CD4-positive, alpha-beta T cell treated with Interleukin-12 subunit alpha and Interleukin-12 subunit beta, for 1 hour (primary cell): ENCODE measurements around the gene DDX54.
"Not testable (repeated sequence)": the region's sequence is repeated elsewhere in the genome, so short reads cannot be mapped to it uniquely, and the experiment has no call there.

Experiments
- DNase-seq: peaks from one replicate; pipeline ENCODE4 v3.0.0-alpha.2; 2020

The DDX54 gene

GRCh38 chr12:113158439-113159203 is 26.7 kb downstream of the DDX54 start:
- DNase-seq: no peak

GRCh38 chr12:113157218-113157859 is 27.9 kb downstream of the DDX54 start:
- DNase-seq: no peak

GRCh38 chr12:113155646-113156045 is 29.6 kb downstream of the DDX54 start:
- no peak for DNase-seq

- no peak for DNase-seq
Observed at GRCh38 chr12:113155060-113155459, 30.2 kb downstream of the DDX54 start.

GRCh38 chr12:113154351-113154973 is 30.8 kb downstream of the DDX54 start:
- DNase-seq: no peak

GRCh38 chr12:113152835-113153814 is 32.2 kb downstream of the DDX54 start:
- DNase-seq: peak; percentile 71

GRCh38 chr12:113152196-113152834 is 33.0 kb downstream of the DDX54 start:
- DNase-seq: no peak

GRCh38 chr12:113151655-113152054 is 33.6 kb downstream of the DDX54 start:
- DNase-seq: no peak

GRCh38 chr12:113149361-113150150 is 35.7 kb downstream of the DDX54 start, which contains the start of gene CFAP73:
Gene CFAP73 (plus strand): TSS chr12:113149724. CDS start chr12:113149858, 134 bp downstream.
- no peak for DNase-seq

- no peak for DNase-seq
Observed at GRCh38 chr12:113146999-113147398, 38.3 kb downstream of the DDX54 start.

- no peak for DNase-seq
Observed at GRCh38 chr12:113145720-113146551, 39.3 kb downstream of the DDX54 start.

GRCh38 chr12:113144806-113145205 is 40.5 kb downstream of the DDX54 start:
- no peak for DNase-seq

- no peak for DNase-seq
Observed at GRCh38 chr12:113143959-113144358, 41.3 kb downstream of the DDX54 start.

- DNase-seq: no peak
Observed at GRCh38 chr12:113142886-113143332, 42.4 kb downstream of the DDX54 start.

GRCh38 chr12:113142173-113142885 is 42.9 kb downstream of the DDX54 start:
- no peak for DNase-seq

GRCh38 chr12:113141716-113142115 is 43.6 kb downstream of the DDX54 start:
- DNase-seq: not testable (repeated sequence)

- DNase-seq: no peak
Observed at GRCh38 chr12:113140706-113141105, 44.6 kb downstream of the DDX54 start.

GRCh38 chr12:113138826-113139225 is 46.5 kb downstream of the DDX54 start:
- no peak for DNase-seq
